Caco-2 (cell line): ENCODE measurements around the gene KCNQ1OT1. TPM values are rescaled to one million over a fixed set of nuclear protein-coding genes. Genes with fewer than 3 reads are reported as not detected.

Experiments used
- BruUV-seq: library from RNA; stranded (reverse); fragments of 400-500 nt; replicated peaks from 2 replicates; lab custom pipeline; 2021; lab: Mats Ljungman, UMichigan
- CTCF ChIA-PET: fragments of 300-600 bp; sonication (Branson Sonifier 250); formaldehyde crosslinking; loops from one replicate; lab custom pipeline; 2022; ENCODE audit warnings: antibody characterized with exemption; lab: Charles Lee
- POLR2A ChIA-PET: fragments of 300-600 bp; sonication (Branson Sonifier 250); formaldehyde crosslinking; loops from one replicate; lab custom pipeline; 2022; ENCODE audit warnings: antibody characterized with exemption; lab: Charles Lee
- DNase-seq, 2 experiments: peaks; one replicate each; pipeline versions ENCODE4 v3.0.0 to v3.0.0-alpha.2; 2020 to 2022
- H3K27me3 ChIP-seq: replicated peaks from 2 replicates; pipeline ENCODE4 v1.6.0; 2011; ENCODE audit warnings: low read length; ENCODE audit not compliant: control insufficient read depth, insufficient read depth
- H3K36me3 ChIP-seq: 2 replicates; pipeline ENCODE4 v1.5.1; 2011; ENCODE audit warnings: low read length; ENCODE audit not compliant: control insufficient read depth, insufficient read depth
- H3K4me1 ChIP-seq: fragments of 250-450 bp; sonication (Bioruptor Pico); 2 replicates; pipeline ENCODE4 v1.5.1; 2020; ENCODE audit warnings: mild to moderate bottlenecking
- H3K4me3 ChIP-seq: 2 replicates; pipeline ENCODE4 v1.5.1; 2011; ENCODE audit warnings: low read depth, mild to moderate bottlenecking, control low read depth, low read length
- H3K9me3 ChIP-seq: fragments of 250-450 bp; sonication (Bioruptor Pico); 2 replicates; pipeline ENCODE4 v1.5.1; 2020; ENCODE audit warnings: mild to moderate bottlenecking, moderate library complexity
- H3K27ac Mint-ChIP-seq: one replicate; pipeline ENCODE4 v1.8.0; 2022; ENCODE audit warnings: mixed read lengths; ENCODE audit not compliant: unreplicated experiment
- H3K27me3 Mint-ChIP-seq: one replicate; pipeline ENCODE4 v1.8.0; 2022; ENCODE audit warnings: mixed read lengths; ENCODE audit not compliant: insufficient read depth, unreplicated experiment
- H3K36me3 Mint-ChIP-seq: one replicate; pipeline ENCODE4 v1.8.0; 2022; ENCODE audit warnings: mild to moderate bottlenecking, mixed read lengths; ENCODE audit not compliant: insufficient read depth, unreplicated experiment
- H3K4me1 Mint-ChIP-seq: one replicate; pipeline ENCODE4 v1.8.0; 2022; ENCODE audit warnings: low read depth, mixed read lengths; ENCODE audit not compliant: unreplicated experiment
- H3K4me3 Mint-ChIP-seq: one replicate; pipeline ENCODE4 v1.8.0; 2022; ENCODE audit warnings: mild to moderate bottlenecking, moderate library complexity, mixed read lengths; ENCODE audit not compliant: unreplicated experiment
- H3K9me3 Mint-ChIP-seq: one replicate; pipeline ENCODE4 v1.8.0; 2022; ENCODE audit warnings: mixed read lengths; ENCODE audit not compliant: unreplicated experiment
- intact Hi-C: fragments of 100-400 bp; cut with micrococcal nuclease; formaldehyde crosslinking; loops from one replicate; pipeline ENCODE4 v1.10.0; 2022; ENCODE audit not compliant: unreplicated experiment
- total RNA-seq: library from RNA; stranded (reverse); gene quantifications from 2 replicates; pipeline ENCODE4 v1.2.3, GENCODE V29; 2022
- TF ChIP-seq, protein P1 (sequence below), 2 experiments: fragments of 200-600 bp in 1 of 2; IDR thresholded peaks; 1 replicate in 1 of 2; 2 replicates in 1 of 2; pipeline versions ENCODE4 v1.5.1 to v1.8.0; 2011 to 2022; ENCODE audit warnings: antibody characterized with exemption in 1 of 2, control low read depth in 1 of 2, inconsistent platforms in 1 of 2, low read depth in 1 of 2, low read length in 1 of 2, mild to moderate bottlenecking in 1 of 2, moderate library complexity in 1 of 2; ENCODE audit not compliant: insufficient read depth in 1 of 2, severe bottlenecking in 1 of 2, unreplicated experiment in 1 of 2

The KCNQ1OT1 gene
- total RNA-seq, 1 experiment from 2014 or later: 7.5 TPM

DNA sequence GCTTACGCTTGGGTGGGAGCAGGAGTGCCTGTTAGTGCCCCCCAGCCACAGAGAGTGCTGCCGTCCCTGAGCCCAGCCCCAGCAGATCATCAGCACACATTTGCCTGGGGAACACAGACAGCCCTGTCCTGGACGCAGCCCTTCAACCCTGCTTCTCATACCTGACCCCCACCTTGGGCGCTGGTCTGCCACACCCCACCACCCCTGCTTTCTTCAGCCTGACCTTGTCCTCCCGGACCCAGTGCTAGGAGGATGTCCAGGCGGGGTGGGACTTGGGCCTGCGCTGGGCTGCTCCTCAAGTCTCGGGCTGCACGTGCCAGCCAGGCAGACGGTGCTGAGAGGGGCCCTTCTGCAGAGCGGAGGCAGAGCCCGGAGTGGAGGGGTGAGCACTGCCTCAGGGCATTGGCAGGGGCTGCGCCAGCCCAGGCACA lies 119.2 kb downstream of the KCNQ1OT1 start:
- H3K4me1 ChIP-seq: peaks cover 10% of the 10 kb centered on the region; the same call in 1 of the 2 replicates
- CTCF ChIA-PET: no interaction called here
- Mint-ChIP-seq H3K27ac (no peak overlapping the region), H3K4me1 (peaks cover 6% of the 10 kb centered on the region), H3K4me3 (no peak overlapping the region), H3K36me3 (no peaks in the 10 kb centered on the region), H3K9me3 (no peaks in the 10 kb centered on the region), H3K27me3 (no peaks in the 10 kb centered on the region)
- peak in 1 of 2 experiments; percentile 30 for DNase-seq
- POLR2A ChIA-PET: no interaction called here
- intact Hi-C loops: no loop called here
- BruUV-seq: no TSS peak
- no peaks in the 10 kb centered on the region for H3K9me3 ChIP-seq
- H3K4me3 ChIP-seq: no peak overlapping the region
- TF ChIP-seq, protein P1, sequence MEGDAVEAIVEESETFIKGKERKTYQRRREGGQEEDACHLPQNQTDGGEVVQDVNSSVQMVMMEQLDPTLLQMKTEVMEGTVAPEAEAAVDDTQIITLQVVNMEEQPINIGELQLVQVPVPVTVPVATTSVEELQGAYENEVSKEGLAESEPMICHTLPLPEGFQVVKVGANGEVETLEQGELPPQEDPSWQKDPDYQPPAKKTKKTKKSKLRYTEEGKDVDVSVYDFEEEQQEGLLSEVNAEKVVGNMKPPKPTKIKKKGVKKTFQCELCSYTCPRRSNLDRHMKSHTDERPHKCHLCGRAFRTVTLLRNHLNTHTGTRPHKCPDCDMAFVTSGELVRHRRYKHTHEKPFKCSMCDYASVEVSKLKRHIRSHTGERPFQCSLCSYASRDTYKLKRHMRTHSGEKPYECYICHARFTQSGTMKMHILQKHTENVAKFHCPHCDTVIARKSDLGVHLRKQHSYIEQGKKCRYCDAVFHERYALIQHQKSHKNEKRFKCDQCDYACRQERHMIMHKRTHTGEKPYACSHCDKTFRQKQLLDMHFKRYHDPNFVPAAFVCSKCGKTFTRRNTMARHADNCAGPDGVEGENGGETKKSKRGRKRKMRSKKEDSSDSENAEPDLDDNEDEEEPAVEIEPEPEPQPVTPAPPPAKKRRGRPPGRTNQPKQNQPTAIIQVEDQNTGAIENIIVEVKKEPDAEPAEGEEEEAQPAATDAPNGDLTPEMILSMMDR (IDR thresholded peaks at IDR 0.05; ENCODE audit: insufficient read depth in 1 of 2, low read depth in 1 of 2, low read length in 1 of 2, severe bottlenecking in 1 of 2, unreplicated experiment in 1 of 2): no peak
- H3K36me3 ChIP-seq: no peaks in the 10 kb centered on the region
- H3K27me3 ChIP-seq: no peaks in the 10 kb centered on the region

DNA sequence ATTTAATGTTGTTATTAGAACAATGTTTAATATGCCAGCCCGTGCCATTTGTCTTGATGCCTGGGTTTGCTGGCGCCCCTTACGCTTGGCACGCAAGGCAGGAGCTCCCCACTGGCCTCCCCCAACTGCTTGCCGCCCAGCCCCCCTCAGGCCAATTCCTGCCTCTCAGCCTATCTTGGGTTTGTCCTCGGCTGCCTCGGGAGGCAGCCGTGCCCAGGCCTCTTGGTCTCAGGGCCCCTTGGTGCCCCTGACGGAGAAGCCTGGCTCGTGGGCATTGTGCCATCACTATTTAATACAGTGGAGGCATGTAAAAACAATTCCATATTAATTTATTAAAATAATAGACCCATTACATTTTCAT lies 119.8 kb downstream of the KCNQ1OT1 start:
- Histone ChIP-seq H3K4me3 (no peak overlapping the region), H3K9me3 (no peaks in the 10 kb centered on the region), H3K36me3 (no peaks in the 10 kb centered on the region), H3K27me3 (no peaks in the 10 kb centered on the region), H3K4me1 (peaks cover 10% of the 10 kb centered on the region; the same call in 1 of the 2 replicates)
- Mint-ChIP-seq H3K4me3 (no peak overlapping the region), H3K9me3 (no peaks in the 10 kb centered on the region), H3K36me3 (no peaks in the 10 kb centered on the region), H3K27ac (no peak overlapping the region), H3K27me3 (no peaks in the 10 kb centered on the region), H3K4me1 (peaks cover 6% of the 10 kb centered on the region)
- no peak for DNase-seq
- intact Hi-C loops: no loop called here
- TF ChIP-seq, protein P1 (IDR thresholded peaks at IDR 0.05; ENCODE audit: insufficient read depth in 1 of 2, low read depth in 1 of 2, low read length in 1 of 2, severe bottlenecking in 1 of 2, unreplicated experiment in 1 of 2): no peak
- CTCF ChIA-PET: no interaction called here
- POLR2A ChIA-PET: no interaction called here
- no TSS peak for BruUV-seq

DNA sequence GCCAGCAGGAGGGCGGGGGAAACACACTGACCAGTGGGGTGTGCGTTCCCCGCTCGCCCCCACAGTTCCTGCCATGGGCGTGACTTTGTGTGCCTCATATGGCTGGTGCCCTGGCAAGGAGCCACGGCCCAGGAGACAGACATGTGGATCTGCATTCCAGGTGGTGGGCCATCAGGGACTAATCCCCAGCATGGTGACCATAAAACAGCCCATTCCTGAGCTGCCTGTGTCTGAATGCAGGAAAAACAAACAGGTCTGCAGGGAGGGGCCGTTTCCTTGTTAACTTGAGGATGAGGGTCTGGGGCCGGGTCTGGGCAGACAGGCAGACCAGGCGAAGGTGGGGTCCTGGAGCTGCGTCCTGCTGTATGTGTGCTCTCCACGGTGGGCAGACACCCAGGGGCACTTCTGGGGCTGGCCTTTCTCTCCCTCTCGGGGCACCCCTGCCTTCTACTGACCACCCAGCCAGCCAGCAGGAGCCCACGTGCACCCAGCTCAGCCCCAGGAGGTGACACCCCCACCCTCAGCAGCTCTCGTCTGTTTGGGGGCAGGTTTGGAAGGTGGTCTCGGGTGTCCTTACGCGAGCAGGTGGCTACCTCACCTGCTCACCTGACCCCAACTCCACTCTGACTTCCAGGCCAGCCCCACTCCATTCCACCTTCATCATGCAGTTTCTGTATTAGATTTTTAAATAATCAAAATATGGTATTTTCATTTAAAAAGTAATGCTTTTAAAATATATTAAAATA lies 120.3 kb downstream of the KCNQ1OT1 start:
- Histone ChIP-seq H3K9me3 (no peaks in the 10 kb centered on the region), H3K36me3 (no peaks in the 10 kb centered on the region), H3K27me3 (no peaks in the 10 kb centered on the region), H3K4me1 (peaks cover 10% of the 10 kb centered on the region; the same call in 1 of the 2 replicates), H3K4me3 (no peak overlapping the region)
- ChIA-PET CTCF (no interaction called here), POLR2A (no interaction called here)
- Mint-ChIP-seq H3K4me1 (peaks cover 6% of the 10 kb centered on the region), H3K27me3 (no peaks in the 10 kb centered on the region), H3K9me3 (no peaks in the 10 kb centered on the region), H3K36me3 (no peaks in the 10 kb centered on the region), H3K4me3 (no peak overlapping the region), H3K27ac (no peak overlapping the region)
- intact Hi-C loops: no loop called here
- DNase-seq: peak in 1 of 2 experiments; percentile 42
- TF ChIP-seq, protein P1 (IDR thresholded peaks at IDR 0.05; ENCODE audit: insufficient read depth in 1 of 2, low read depth in 1 of 2, low read length in 1 of 2, severe bottlenecking in 1 of 2, unreplicated experiment in 1 of 2): no peak
- no TSS peak for BruUV-seq
